Embryonic facial prominence (tissue), 1 donor: ENCODE results near the gene KLHL15.
"Not testable (repeated sequence)": the region's sequence is repeated elsewhere in the genome, so short reads cannot be mapped to it uniquely, and the experiment has no call there.

Experiments
- DNase-seq: peaks from one replicate; pipeline ENCODE4 v3.0.0-alpha.2; 2016; ENCODE audit errors: extremely low spot score

KLHL15 gene, protein sequence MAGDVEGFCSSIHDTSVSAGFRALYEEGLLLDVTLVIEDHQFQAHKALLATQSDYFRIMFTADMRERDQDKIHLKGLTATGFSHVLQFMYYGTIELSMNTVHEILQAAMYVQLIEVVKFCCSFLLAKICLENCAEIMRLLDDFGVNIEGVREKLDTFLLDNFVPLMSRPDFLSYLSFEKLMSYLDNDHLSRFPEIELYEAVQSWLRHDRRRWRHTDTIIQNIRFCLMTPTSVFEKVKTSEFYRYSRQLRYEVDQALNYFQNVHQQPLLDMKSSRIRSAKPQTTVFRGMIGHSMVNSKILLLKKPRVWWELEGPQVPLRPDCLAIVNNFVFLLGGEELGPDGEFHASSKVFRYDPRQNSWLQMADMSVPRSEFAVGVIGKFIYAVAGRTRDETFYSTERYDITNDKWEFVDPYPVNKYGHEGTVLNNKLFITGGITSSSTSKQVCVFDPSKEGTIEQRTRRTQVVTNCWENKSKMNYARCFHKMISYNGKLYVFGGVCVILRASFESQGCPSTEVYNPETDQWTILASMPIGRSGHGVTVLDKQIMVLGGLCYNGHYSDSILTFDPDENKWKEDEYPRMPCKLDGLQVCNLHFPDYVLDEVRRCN

DNA sequence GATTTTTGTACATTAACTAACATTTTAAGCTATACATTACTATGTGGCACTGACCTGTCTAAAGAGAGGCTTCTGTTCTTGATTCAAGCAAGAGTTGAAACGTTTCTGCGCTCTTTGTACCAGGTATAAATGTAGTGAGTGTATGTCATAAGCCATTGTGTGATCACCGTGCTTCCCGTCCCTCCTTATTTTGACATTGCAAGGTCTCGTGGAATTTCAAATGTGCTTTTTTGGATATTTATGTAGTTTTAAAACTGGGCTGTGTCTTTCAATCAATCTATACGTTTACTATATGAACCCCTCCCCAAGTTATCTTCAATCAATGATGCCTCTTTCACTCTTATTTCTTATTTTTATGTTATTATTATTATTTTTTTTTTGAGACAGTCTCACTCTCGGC is at the start of gene KLHL15:
TSS of gene KLHL15 (minus strand) at position 101 of the 400 bp plus-strand sequence. CDS start 20,493 bp downstream, outside the sequence.
- DNase-seq: no peak

DNA sequence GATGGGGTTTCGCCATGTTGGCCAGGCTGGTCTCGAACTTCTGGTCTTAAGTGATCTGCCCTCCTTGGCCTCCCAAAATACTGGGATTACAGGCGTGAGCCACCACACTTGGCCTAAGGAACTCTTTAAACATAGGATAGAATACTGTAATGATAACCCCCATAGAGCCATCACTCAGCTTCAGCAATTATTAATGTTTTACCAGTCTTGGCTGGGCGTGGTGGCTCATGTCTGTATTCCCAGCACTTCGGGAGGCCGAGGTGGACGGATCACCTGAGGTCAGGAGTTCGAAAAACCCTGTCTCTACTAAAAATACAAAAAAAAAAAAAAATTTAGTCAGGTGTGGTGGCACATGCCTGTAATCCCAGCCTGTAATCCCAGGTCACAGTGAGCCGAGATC is 42.9 kb upstream of the KLHL15 start:
- no peak for DNase-seq

DNA sequence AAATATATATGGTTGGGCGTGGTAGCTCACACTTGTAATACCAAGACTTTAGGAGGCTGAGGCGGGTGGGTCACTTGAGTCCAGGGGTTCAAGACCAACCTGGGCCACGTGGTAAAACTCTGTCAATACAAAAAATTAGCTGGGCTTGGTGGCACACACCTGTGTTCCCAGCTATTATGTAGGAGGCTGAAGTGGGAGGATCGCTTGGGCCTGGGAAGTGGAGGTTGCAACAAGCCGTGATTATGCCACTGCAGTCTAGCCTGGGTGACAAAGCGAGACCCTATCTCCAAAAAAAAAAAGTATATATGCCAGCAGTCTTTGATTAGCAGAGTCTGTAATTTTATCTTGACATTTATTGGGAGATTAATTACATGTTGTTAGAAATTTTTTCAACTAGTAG is 36.5 kb upstream of the KLHL15 start:
- no peak for DNase-seq

DNA sequence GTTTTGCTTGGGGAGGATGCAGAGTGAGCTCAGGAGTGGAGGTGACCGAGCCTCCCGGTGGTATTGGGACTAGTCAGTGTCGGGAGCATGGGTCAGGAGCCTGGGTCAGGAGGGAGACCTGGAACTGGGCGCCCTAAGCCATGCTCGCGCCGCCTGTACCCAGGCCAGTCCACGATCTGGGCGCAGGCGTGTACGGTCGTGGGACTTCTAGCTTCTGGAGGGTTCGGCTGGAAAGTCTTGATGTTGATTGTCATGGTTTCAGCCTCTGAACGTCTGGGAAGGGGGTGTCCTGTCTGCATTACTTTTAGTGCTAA is 28.0 kb upstream of the KLHL15 start:
- DNase-seq: no peak

DNA sequence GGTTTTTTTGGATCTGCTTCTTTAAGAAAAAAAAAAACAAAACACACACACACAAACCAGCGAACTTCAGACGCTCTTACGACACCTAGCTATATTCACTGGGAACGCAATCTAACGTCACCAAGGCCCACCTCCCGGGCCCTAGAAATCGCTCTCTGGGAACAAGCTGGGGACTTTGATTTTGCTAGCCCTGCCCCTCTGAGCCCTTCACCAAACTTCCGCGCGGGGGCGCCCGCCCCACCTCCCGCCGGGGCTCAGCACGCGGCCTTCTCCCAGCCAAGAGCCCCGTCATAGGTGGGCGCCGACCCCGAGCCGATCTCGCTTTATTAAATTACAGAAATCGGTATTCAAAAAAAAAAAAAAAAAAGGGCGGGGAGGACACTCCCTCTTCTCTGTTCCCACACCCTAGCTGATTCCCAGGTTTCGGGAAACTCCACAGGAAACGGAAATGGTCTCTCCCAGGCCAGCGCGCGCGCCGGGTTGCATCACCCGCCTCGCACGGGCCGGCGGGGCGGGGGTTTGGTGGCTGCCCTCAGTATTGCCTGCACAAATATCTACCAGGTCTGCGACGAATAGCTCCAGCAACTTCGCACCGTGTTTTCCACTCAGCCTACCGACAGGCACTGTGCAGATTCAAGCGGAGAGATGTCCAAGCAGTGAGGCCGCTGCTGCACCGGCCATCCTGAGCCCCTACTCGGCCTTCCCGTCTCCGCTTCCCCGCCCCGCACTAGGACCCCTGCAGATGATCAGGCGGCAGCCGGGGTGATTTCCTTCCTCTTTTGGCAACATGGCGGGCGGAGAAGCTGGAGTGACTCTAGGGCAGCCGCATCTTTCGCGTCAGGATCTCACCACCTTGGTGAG is 27.4 kb upstream of the KLHL15 start, which contains the start of gene EIF2S3:
TSS of gene EIF2S3 (plus strand) at position 775 of the 861 bp plus-strand sequence. CDS start at position 788, 13 bp downstream.
- DNase-seq: peak; percentile 89

DNA sequence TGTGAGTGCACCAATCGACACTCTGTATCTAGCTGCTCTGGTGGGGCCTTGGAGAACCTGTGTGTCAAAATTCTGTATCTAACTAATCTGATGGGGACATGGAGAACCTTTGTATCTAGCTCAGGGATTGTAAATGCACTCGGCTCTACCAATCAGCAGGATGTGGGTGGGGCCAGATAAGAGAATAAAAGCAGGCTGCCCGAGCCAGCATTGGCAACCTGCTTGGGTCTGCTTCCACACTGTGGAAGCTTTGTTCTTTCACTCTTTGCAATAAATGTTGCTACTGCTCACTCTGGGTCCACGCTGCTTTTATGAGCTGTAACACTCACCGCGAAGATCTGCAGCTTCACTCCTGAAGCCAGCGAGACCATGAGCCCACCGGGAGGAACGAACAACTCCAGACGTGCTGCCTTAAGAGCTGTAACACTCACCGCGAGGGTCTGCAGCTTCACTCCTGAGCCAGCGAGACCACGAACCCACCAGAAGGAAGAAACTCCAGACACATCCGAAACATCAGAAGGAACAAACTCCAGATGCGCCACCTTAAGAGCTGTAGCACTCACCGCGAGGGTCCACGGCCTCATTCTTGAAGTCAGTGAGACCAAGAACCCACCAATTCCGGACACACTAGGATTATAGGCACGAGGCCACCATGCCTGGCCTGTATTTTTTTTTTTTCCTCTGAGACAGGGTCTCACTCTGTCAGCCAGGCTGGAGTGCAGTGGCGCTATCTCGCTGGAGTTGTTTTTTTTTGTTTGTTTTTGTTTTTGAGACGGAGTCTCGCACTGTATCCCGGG is 23.7 kb upstream of the KLHL15 start:
- DNase-seq: not testable (repeated sequence)

DNA sequence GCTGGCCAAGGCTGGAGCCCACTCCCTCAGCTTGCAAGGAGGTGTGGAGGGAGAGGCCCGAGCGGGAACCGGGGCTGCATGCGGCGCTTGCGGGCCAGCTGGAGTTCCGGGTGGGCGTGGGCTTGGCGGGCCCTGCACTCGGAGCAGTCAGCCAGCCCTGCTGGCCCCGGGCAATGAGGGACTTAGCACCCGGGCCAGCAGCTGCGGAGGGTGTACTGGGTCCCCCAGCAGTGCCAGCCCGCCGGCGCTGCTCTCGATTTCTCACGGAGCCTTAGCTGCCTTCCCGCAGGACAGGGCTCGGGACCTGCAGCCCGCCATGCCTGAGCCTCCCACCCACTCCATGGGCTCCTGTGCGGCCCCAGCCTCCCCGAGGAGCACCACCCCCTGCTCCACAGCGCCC is 22.7 kb upstream of the KLHL15 start:
- DNase-seq: not testable (repeated sequence)

DNA sequence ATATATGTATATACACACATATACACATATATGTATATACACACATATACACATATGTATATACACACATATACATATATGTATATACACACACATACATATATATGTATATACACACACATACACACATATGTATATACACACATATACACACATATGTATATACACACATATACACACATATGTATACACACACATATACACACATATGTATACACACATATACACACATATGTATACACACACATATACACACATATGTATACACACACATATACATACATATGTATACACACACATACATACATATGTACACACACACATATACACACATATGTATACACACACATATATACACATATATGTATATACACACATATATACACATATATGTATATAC is 19.1 kb upstream of the KLHL15 start:
- not testable (repeated sequence) for DNase-seq

DNA sequence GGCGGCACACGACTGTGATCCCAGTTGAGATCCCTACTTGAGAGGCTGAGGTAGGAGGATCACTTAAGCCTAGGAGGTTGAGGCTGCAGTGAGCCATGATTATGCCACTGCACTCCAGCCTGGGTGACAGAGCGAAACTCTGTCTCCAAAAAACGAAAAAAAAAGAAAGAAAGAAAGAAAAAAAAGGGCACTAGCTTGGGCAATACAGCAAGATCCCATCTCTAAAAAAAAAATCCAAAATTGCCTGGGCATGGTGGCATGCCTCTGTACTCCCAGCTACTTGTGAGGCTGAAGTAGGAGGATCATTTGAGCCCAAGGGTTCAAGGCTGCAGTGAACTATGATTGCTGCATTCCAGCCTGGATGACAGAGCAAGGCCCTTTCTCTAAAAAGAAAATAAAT is 10.7 kb upstream of the KLHL15 start:
- DNase-seq: no peak

DNA sequence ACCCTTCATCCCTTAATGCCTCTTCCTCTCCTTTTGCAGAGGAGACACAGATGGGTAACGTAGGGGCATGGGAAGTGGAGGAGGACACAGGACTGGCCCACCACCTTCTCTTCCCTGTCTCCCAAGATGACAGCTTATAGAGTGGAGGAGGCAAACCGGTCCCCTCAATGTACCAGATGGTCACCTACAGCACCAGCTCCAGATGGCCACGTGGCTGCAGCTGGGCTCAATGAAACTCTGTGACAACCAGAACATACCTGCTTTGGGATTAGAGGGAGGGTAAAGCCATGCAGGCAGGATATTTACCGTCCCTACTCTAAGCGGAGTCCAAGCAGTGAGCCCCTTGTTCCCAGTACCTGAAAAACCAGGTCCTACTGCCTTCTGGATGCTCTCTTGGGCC is 7.5 kb upstream of the KLHL15 start:
- no peak for DNase-seq

DNA sequence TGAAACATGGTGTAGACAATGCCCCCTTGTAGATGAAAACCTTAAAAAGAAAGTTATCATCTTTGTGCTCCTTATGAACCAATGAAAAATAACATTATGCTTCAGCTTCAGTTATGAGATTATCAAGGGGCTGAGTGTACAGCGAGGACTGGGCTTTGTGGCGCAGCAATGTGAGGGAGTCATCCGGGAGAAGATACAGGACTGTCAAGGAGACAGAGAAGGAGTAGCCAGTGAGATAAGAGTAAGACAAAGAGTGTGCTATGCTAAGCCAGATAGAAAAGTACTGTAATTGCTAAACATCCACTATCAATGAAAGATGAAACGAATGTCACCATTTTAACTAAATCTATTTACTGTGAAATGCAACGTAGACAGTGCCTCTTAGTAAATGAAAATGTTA is 3.6 kb upstream of the KLHL15 start:
- no peak for DNase-seq

DNA sequence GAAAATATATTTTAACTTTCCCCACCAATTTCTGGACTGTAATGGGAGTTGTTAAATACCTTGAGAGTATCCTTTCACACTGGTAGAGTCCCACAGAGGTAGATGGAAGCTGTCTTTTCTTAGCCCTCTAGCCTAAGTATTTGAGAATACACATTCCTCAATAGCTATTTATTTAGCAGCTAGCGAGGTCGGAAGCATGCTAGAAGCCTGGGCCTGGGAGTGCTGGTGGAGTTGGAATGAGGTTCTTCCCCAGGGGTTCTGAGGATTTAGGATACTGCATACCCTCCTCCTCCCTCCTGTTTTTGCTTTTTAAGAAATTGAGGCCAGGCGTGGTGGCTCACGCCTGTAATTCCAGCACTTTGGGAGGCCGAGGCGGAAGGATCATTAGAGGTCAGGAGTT is 999 bp upstream of the KLHL15 start:
- no peak for DNase-seq

DNA sequence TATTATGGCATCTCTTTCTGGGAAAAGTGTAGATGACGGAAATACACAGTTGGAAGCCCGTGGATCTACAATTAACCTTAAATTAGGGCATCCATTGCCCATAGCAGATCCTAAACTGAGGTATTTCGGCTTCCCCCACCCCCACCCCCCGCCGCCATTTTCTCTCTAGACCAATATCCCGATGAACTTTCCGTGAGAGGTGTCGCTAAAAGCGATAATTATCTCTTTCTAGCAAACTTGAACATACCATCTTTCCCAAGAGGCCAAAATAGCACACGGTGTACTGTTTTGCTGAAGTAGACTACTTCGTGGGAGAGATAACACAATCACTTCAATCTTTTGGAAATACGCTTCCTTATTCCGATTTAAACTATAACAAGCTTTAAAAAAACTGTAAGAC is 554 bp downstream of the KLHL15 start:
- no peak for DNase-seq

DNA sequence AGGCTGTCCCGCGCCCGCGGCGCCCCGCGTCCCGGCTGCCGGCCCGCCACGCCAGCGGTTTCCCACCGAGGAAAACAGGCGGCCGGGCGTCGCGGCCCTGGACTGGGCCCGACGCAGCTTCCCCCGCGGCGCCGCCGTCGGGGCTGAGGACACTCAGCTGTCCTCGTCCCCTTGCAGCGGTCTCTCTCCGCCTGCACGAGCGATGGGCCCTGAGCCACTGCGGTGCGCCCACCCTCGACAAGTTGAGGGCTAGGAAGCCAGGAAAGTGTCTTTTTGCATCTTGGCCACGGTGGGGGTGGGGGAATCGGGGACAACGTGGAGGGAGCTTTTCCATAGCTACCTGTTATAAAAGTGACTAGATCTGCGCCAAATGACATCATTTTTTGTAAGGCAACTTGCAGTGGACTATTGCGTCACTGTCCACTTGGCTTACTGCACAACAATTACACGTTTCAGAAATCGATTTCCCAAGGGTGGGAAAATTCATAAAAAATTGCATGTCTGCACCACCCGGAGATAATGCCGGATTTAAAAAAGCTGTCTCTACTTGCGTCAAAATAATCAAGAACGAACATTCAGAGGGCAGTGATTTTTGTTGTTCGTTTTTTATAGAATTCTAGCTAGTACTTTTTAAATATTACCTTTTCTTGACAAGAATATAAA is 1.1 kb downstream of the KLHL15 start:
- peak; percentile 34 for DNase-seq

DNA sequence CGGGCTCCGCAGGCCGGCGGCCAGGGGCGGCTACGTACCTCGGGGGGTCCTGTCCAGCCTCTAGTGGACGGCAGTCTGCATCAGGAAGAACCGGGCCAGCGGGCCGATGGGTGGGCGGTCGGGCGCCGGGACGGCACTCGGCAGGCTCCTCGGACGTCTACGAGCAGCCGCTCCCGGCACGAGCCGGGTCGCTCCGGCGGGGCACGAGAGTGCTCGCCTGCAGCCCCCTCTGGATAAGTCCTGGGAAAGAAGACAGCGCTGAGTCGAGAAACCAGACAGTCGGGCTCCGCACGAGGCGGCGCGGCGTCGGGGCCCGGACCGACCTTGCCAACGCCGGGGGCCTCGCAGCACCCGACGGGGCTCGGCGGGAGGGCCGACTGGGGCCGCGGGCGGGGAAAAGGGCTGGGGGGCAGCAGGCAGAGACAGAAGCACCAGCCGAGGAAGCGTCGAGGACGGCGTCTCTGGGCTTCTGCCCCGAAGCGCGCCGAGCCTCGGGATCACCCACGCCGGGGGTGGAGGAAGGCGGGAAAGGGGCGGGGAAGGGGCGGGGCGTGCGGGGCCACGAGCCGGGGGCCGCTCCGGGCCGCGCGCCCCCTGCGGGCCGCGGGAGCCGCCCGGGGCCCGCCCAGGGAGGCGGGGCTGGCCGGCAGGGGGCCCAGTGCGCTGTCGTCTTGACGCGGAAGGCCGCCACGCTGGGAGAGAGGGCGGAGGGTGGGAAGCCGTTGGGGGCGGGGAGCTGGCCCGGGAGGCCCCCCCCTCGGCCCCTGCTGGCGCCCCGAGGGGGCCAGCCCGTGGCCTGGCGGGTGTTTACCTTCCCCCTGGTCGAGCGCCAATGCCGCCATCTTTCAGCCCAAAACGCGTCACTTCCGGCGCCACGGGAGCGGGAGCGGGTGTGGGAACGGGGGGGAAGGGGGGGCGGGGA is 1.9 kb downstream of the KLHL15 start:
- peak; percentile 70 for DNase-seq

DNA sequence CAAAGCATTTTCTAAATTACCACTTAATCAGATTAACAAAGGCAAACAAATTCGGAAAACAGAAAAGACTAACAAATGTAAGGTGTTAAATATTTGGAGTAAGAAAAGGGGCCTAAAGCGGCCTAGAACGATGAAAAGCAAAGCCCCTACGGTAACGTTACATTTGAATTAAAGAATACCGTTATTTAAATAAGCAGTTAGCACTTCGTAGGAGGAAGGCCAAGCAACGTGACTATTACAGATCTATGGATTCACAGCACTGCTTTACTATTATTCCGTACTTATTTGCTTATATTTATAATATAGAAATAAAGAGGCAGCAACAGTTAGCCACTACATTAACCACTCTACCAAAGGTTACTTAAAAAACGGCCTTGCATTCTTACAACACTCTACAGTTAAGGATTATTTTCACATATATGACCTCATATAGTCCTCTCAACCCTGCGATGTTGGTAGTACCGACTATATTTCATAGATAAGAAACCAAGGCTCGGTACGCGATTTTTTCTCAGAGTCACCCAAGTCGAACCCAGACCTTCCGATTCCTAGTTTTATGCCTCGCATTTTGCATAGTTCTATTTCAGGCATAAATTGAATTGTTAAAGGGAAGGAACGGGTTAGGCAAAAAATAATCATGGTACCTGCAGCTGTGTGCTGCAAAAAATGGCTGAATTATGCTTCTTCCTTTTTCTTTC is 2.9 kb downstream of the KLHL15 start:
- DNase-seq: no peak

DNA sequence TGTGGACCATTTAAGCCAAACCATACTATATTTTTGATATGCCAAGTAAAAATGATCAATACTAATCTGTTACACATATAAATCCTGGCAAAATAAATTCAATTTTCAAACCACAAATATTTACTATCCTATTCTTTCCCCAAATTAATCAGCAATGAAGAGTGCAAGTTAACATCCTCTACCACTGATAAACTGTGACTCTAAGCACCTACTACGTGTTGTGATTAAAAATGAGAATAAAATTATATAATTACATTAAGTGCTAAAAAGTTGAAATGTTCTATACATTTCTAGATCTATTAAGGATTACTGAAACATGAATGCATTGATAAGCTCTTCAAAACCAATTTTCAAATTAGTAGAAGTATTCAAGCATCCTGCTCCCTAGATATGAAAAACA is 3.4 kb downstream of the KLHL15 start:
- no peak for DNase-seq

DNA sequence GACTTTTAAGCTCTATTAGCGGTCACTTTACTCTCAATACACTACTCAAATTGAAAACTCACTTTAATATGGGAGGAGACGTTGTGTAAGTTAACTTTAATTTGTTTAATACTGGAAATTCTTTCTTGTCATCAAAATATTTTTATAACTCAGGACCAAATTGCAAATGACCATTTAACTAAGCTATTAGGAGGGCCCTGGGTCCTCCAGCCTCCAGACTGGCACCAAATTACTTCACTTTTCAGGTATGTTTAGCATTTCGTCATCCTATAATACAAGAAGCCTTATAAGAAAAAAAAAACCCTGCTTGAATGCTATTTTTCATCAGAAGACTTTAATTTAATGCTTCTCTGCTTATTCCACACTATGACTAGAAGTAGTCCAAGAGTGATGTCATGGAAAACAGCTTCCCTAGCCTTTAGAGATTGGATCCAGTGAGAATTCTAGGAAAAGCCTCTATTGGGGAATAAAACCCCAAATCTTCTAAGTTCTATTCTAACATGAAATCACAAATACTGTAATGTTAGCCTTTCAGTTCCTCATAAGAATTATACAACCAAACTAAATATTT is 6.6 kb downstream of the KLHL15 start:
- DNase-seq: no peak

DNA sequence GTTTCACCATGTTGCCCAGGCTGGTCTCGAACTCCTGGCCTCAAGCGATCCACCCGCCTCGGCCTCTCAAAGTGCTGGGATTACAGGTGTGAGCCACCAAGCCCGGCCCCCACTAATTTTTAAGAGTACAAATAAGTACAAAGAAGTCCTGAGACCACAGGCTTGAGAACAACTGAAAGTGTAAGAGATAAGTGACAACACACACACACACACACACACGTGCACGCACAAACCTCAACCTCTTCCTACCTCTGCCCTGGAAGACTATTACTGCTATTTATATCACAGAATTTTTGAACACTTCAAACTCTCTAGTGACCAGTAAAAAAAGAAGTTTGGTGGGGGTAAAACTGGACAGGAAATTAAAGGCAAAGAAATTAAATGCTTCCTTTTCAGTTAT is 7.5 kb downstream of the KLHL15 start:
- no peak for DNase-seq
